ENCODE measurements around the gene GRK5. TPM values are rescaled to one million over a fixed set of nuclear protein-coding genes. Genes with fewer than 3 reads are reported as not detected.

Gene GRK5
- total RNA-seq, 1 experiment from 2014 or later = 0.82 TPM

- Mint-ChIP-seq H3K4me3 (ENCODE audit: unreplicated experiment) (no peak overlapping the region), H3K36me3 (ENCODE audit: insufficient read depth, unreplicated experiment) (no peaks in the 10 kb centered on the region), H3K9me3 (ENCODE audit: unreplicated experiment) (no peaks in the 10 kb centered on the region), H3K27ac (ENCODE audit: low read depth, unreplicated experiment) (no peak overlapping the region), H3K27me3 (ENCODE audit: insufficient read depth, unreplicated experiment) (no peaks in the 10 kb centered on the region), H3K4me1 (ENCODE audit: insufficient read depth, unreplicated experiment) (no peaks in the 10 kb centered on the region)
- no TSS peak for BruUV-seq (replicated peaks)
- TF ChIP-seq CTCF (IDR thresholded peaks at IDR 0.05; ENCODE audit: unreplicated experiment) = no peak
- DNase-seq (ENCODE audit: unreplicated experiment) = no peak
- ChIA-PET CTCF (interaction anchor here (0.7 to 1.0 kb wide), 2 partner anchors 13 to 56 kb away, joined by 3 read pairs; no protein-coding TSS in a partner anchor), POLR2A (no interaction called here)
- intact Hi-C loops (cut with micrococcal nuclease) = no loop called here
These were observed 10.0 kb downstream of the GRK5 start for GRCh38 chr10:119217401-119217800.

DNA sequence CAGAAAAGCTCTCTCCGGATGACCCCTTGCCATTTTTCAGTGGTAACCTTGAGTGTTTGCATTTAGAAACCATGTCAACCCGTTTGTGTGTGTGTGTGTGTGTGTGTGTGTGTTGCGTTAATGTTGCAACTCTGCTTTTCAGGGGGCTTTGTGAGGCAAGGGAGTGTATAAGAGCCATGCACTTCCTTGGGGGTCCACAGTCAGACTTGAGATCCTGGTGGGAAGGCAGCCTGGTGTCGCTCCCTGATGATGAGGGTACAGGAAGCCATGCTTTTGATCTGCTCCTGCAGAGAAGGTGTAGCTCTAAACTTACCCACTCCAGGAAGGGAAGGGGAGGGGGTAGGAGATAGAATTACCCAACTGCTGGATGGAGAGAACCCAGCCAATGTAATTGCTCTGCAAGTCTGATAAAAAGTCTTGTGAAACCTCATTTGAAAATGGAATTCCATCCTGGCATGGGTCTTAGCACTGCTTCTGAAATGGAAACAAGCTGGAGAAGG lies 10.7 kb downstream of the GRK5 start:
- H3K9me3 Mint-ChIP-seq (ENCODE audit: unreplicated experiment) = no peaks in the 10 kb centered on the region
- H3K27me3 Mint-ChIP-seq (ENCODE audit: insufficient read depth, unreplicated experiment) = no peaks in the 10 kb centered on the region
- H3K36me3 Mint-ChIP-seq (ENCODE audit: insufficient read depth, unreplicated experiment) = no peaks in the 10 kb centered on the region
- H3K4me1 Mint-ChIP-seq (ENCODE audit: insufficient read depth, unreplicated experiment) = no peaks in the 10 kb centered on the region
- no peak for TF ChIP-seq CTCF (IDR thresholded peaks at IDR 0.05; ENCODE audit: unreplicated experiment)
- intact Hi-C loops (cut with micrococcal nuclease) = no loop called here
- DNase-seq (ENCODE audit: unreplicated experiment) = no peak
- CTCF ChIA-PET = interaction anchor here (0.7 to 1.7 kb wide), 3 partner anchors 9 to 56 kb away, joined by 3 to 8 read pairs (median 3); no protein-coding TSS in a partner anchor
- no peak overlapping the region for H3K27ac Mint-ChIP-seq (ENCODE audit: low read depth, unreplicated experiment)
- no peak overlapping the region for H3K4me3 Mint-ChIP-seq (ENCODE audit: unreplicated experiment)
- no TSS peak for BruUV-seq (replicated peaks)
- POLR2A ChIA-PET = no interaction called here

- BruUV-seq (replicated peaks) = no TSS peak
- ChIA-PET CTCF (no interaction called here), POLR2A (no interaction called here)
- Mint-ChIP-seq H3K9me3 (ENCODE audit: unreplicated experiment) (no peaks in the 10 kb centered on the region), H3K27ac (ENCODE audit: low read depth, unreplicated experiment) (no peak overlapping the region), H3K36me3 (ENCODE audit: insufficient read depth, unreplicated experiment) (no peaks in the 10 kb centered on the region), H3K4me1 (ENCODE audit: insufficient read depth, unreplicated experiment) (no peaks in the 10 kb centered on the region), H3K27me3 (ENCODE audit: insufficient read depth, unreplicated experiment) (no peaks in the 10 kb centered on the region), H3K4me3 (ENCODE audit: unreplicated experiment) (no peak overlapping the region)
- no peak for DNase-seq (ENCODE audit: unreplicated experiment)
- intact Hi-C loops (cut with micrococcal nuclease) = no loop called here
- no peak for TF ChIP-seq CTCF (IDR thresholded peaks at IDR 0.05; ENCODE audit: unreplicated experiment)
These were observed 12.5 kb downstream of the GRK5 start for GRCh38 chr10:119219871-119220270.

DNA sequence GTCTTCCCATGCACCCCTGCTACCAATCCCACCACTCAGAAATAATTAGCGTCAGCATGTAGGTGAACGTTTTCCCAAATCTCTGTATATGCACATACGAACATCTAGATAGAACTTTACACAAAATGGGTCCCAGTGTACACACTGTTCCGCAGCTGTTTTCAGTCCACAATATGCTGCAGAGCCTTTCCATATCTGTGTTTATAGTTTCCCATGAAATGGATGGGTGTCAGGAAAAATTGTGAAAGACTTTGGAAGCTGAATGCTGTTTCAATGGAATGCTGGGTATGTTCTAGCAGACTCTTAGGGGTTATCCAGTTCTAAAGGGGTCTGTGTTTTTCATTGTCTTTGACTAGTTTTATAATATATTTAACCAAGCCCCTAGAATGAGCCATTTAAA lies 13.8 kb downstream of the GRK5 start:
- intact Hi-C loops (cut with micrococcal nuclease) = no loop called here

More for the DNA sequence above, 13.8 kb downstream of the GRK5 start:
- H3K9me3 Mint-ChIP-seq (ENCODE audit: unreplicated experiment) = no peaks in the 10 kb centered on the region
- H3K27ac Mint-ChIP-seq (ENCODE audit: low read depth, unreplicated experiment) = no peak overlapping the region
- POLR2A ChIA-PET = no interaction called here
- no peak overlapping the region for H3K4me3 Mint-ChIP-seq (ENCODE audit: unreplicated experiment)
- DNase-seq (ENCODE audit: unreplicated experiment) = no peak
- no peaks in the 10 kb centered on the region for H3K36me3 Mint-ChIP-seq (ENCODE audit: insufficient read depth, unreplicated experiment)
- no peaks in the 10 kb centered on the region for H3K27me3 Mint-ChIP-seq (ENCODE audit: insufficient read depth, unreplicated experiment)
- CTCF ChIA-PET = interaction anchor here (0.6 to 0.8 kb wide), 2 partner anchors 23 to 465 kb away, joined by 3 to 4 read pairs; no protein-coding TSS in a partner anchor
- no peak for TF ChIP-seq CTCF (IDR thresholded peaks at IDR 0.05; ENCODE audit: unreplicated experiment)
- H3K4me1 Mint-ChIP-seq (ENCODE audit: insufficient read depth, unreplicated experiment) = no peaks in the 10 kb centered on the region
- no TSS peak for BruUV-seq (replicated peaks)
